Measurements from ENCODE around the gene CSNK1D. TPM values are rescaled to one million over a fixed set of nuclear protein-coding genes. Genes with fewer than 3 reads are reported as not detected.

Gene CSNK1D
- total RNA-seq, 4 donors from 2014 or later, result 24.6 to 102 (median 57.1) TPM

- peaks cover 53 to 88% (median 65%) of the 10 kb centered on the region in 3 donors for H3K36me3 ChIP-seq
- H3K4me1 ChIP-seq, result peaks cover 47 to 96% (median 51%) of the 10 kb centered on the region in 3 donors
- intact Hi-C loops (cut with DNase I), result no loop called here
Measured at GRCh38 chr17:82246040-82246364, 27.5 kb downstream of the CSNK1D start.

GRCh38 chr17:82245134-82246039 lies 28.1 kb downstream of the CSNK1D start:
- Histone ChIP-seq H3K27me3 (no peaks in the 10 kb centered on the region), H3K4me1 (peaks cover 52 to 96% (median 58%) of the 10 kb centered on the region in 3 donors)
- intact Hi-C loops (cut with DNase I), result no loop called here

More at GRCh38 chr17:82246040-82246364, 27.5 kb downstream of the CSNK1D start:
- 0% methylated on average over 2 of the region's 5 CpGs; no CpG with 5 or more reads in 1 of the 2 donors for WGBS, 2 donors
- Histone ChIP-seq H3K27ac (peak overlapping the region; percentile 79 to 88 (median 84)), H3K27me3 (no peaks in the 10 kb centered on the region), H3K4me3 (no peak overlapping the region), H3K9me3 (no peaks in the 10 kb centered on the region)
- no peak for DNase-seq
- no peak for TF ChIP-seq CTCF (IDR thresholded peaks at IDR 0.05)
- no peak for TF ChIP-seq POLR2A (IDR thresholded peaks at IDR 0.05)

GRCh38 chr17:82244413-82245133 lies 28.9 kb downstream of the CSNK1D start:
- Histone ChIP-seq H3K27ac (no peak overlapping the region), H3K36me3 (peaks cover 39 to 87% (median 56%) of the 10 kb centered on the region in 3 donors), H3K4me1 (peaks cover 59 to 99% (median 66%) of the 10 kb centered on the region in 3 donors), H3K4me3 (no peak overlapping the region), H3K9me3 (no peaks in the 10 kb centered on the region), H3K27me3 (no peaks in the 10 kb centered on the region)
- 78 to 80% methylated on average over 24 to 31 of the region's 39 CpGs for WGBS, 2 donors
- no peak for DNase-seq
- intact Hi-C loops (cut with DNase I), result no loop called here
- peak in 4 of 6 experiments; percentile 31 to 60 (median 52) for TF ChIP-seq CTCF (IDR thresholded peaks at IDR 0.05)
- TF ChIP-seq POLR2A (IDR thresholded peaks at IDR 0.05), result no peak

More at GRCh38 chr17:82245134-82246039, 28.1 kb downstream of the CSNK1D start:
- Histone ChIP-seq H3K4me3 (no peak overlapping the region), H3K27ac (peak overlapping the region; percentile 79 to 88 (median 84)), H3K9me3 (no peaks in the 10 kb centered on the region), H3K36me3 (peaks cover 47 to 87% (median 58%) of the 10 kb centered on the region in 3 donors)
- WGBS, 2 donors, result 78 to 79% methylated on average over 18 to 32 of the region's 47 CpGs
- DNase-seq, result no peak
- TF ChIP-seq CTCF (IDR thresholded peaks at IDR 0.05) (no peak), POLR2A (IDR thresholded peaks at IDR 0.05) (no peak)

- H3K36me3 ChIP-seq, result peaks cover 32 to 86% (median 49%) of the 10 kb centered on the region in 3 donors
- no peak for DNase-seq
- H3K27me3 ChIP-seq, result no peaks in the 10 kb centered on the region
- WGBS, 2 donors, result 75 to 84% methylated on average over 10 to 12 of the region's 19 CpGs
- TF ChIP-seq POLR2A (IDR thresholded peaks at IDR 0.05) (no peak), CTCF (IDR thresholded peaks at IDR 0.05) (no peak)
- intact Hi-C loops (cut with DNase I), result no loop called here
- peaks cover 67 to 99% (median 73%) of the 10 kb centered on the region in 3 donors for H3K4me1 ChIP-seq
- no peaks in the 10 kb centered on the region for H3K9me3 ChIP-seq
- H3K27ac ChIP-seq, result peak overlapping the region; percentile 47 to 86 (median 78)
- no peak overlapping the region for H3K4me3 ChIP-seq
Measured at GRCh38 chr17:82243648-82244412, 29.7 kb downstream of the CSNK1D start.
